Measurements from ENCODE around the gene PCSK4. TPM values are rescaled to one million over a fixed set of nuclear protein-coding genes. Genes with fewer than 3 reads are reported as not detected.

The PCSK4 gene
- total and polyA plus RNA-seq, 2 of the 4 experiments (the other 2 are of a cell fraction): 0.72 to 1.7 TPM

GRCh38 chr19:1434577-1435060 lies 55.5 kb downstream of the PCSK4 start:
- H3K23ac ChIP-seq (ENCODE audit: low read depth, low read length): no peak overlapping the region
- H4K91ac ChIP-seq (ENCODE audit: insufficient read depth, low read depth, low read length): no peak overlapping the region
- no peak overlapping the region for H3K27ac ChIP-seq (ENCODE audit: insufficient read depth, low read length)
- no peak overlapping the region for H2BK5ac ChIP-seq (ENCODE audit: low read depth, low read length, poor library complexity, severe bottlenecking)
- no peak overlapping the region for H3K18ac ChIP-seq (ENCODE audit: low read depth, low read length)
- no peaks in the 10 kb centered on the region; the same call in 1 of the 2 replicates for H3K9me1 ChIP-seq (ENCODE audit: insufficient read depth, low read length)
- H2BK20ac ChIP-seq (ENCODE audit: low read depth, low read length): no peak overlapping the region
- CTCF ChIA-PET: no interaction called here
- H2AK9ac ChIP-seq (replicated peaks; ENCODE audit: low read depth, low read length, poor library complexity): no peak overlapping the region
- POLR2A ChIA-PET (ENCODE audit: unreplicated experiment): no interaction called here
- no peaks in the 10 kb centered on the region for H3K9me3 ChIP-seq (ENCODE audit: control insufficient read depth, insufficient read depth, low read length)
- H3K9ac ChIP-seq (ENCODE audit: low read depth, low read length): no peak overlapping the region
- H2AK5ac ChIP-seq (ENCODE audit: low read depth, low read length): no peak overlapping the region
- TF ChIP-seq RCOR1 (IDR thresholded peaks at IDR 0.05; ENCODE audit: insufficient replicate concordance, low read length): no peak
- no peak for TF ChIP-seq SMC3 (IDR thresholded peaks at IDR 0.05; ENCODE audit: low read depth, low read length)
- no peak for TF ChIP-seq BHLHE40 (IDR thresholded peaks at IDR 0.05; ENCODE audit: low read depth, low read length)
- no peak for TF ChIP-seq FOS (IDR thresholded peaks at IDR 0.05; ENCODE audit: low read depth, low read length)
- TF ChIP-seq ELK1 (IDR thresholded peaks at IDR 0.05; ENCODE audit: borderline replicate concordance, low read depth, low read length): no peak
- TF ChIP-seq RFX5 (IDR thresholded peaks at IDR 0.05; ENCODE audit: low read depth, low read length): no peak
- no peak for TF ChIP-seq CHD1 (IDR thresholded peaks at IDR 0.05; ENCODE audit: low read depth, low read length)
- TF ChIP-seq NFE2L2 (IDR thresholded peaks at IDR 0.05; ENCODE audit: low read depth, low read length): no peak
- no peak for TF ChIP-seq MAZ (IDR thresholded peaks at IDR 0.05; ENCODE audit: borderline replicate concordance, low read depth, low read length)
- TF ChIP-seq MAFK (IDR thresholded peaks at IDR 0.05; ENCODE audit: low read depth, low read length): no peak
- TF ChIP-seq RAD21 (IDR thresholded peaks at IDR 0.05; ENCODE audit: low read length): no peak
- no peak for TF ChIP-seq USF2 (IDR thresholded peaks at IDR 0.05; ENCODE audit: low read depth, low read length)
- no peak for TF ChIP-seq MXI1 (IDR thresholded peaks at IDR 0.05; ENCODE audit: borderline replicate concordance, low read depth, low read length)
- TF ChIP-seq CEBPB (IDR thresholded peaks at IDR 0.05; ENCODE audit: low read depth, low read length): no peak
- no peak for TF ChIP-seq POLR2A (IDR thresholded peaks at IDR 0.05; ENCODE audit: low read depth, low read length)
- no peak for TF ChIP-seq CTCF (conservative IDR thresholded peaks at IDR 0.05; ENCODE audit: low read depth, low read length)
- H2BK120ac ChIP-seq (ENCODE audit: low read depth, low read length): no peak overlapping the region
- H3K79me1 ChIP-seq (ENCODE audit: low read depth in 1 of 2, low read length in 2 of 2): peaks cover 15 to 36% of the 10 kb centered on the region in 2 experiments
- DNase-seq (no peak), ATAC-seq (ENCODE audit: low read depth) (no peak)
- 96% methylated on average over 19 of the region's 39 CpGs; no CpG with 5 or more reads in 1 of the 2 experiments for WGBS, 2 experiments (ENCODE audit: extremely low coverage in 2 of 2, insufficient read length in 1 of 2)
- no peak overlapping the region for H3K56ac ChIP-seq (ENCODE audit: extremely low read depth, insufficient read depth, low read length)
- H3K36me3 ChIP-seq (ENCODE audit: control insufficient read depth, insufficient read depth, low read length): peaks cover 51% of the 10 kb centered on the region
- H3K14ac ChIP-seq (replicated peaks; ENCODE audit: low read depth, low read length): no peak overlapping the region
- no TSS peak for BruUV-seq (replicated peaks)
- H4K5ac ChIP-seq (ENCODE audit: low read depth, low read length): no peak overlapping the region
- H4K20me1 ChIP-seq (ENCODE audit: insufficient read depth, low read length): peaks cover 23% of the 10 kb centered on the region
- intact Hi-C loops (cut with micrococcal nuclease): no loop called here
- H3K4me2 ChIP-seq (ENCODE audit: low read depth, low read length): no peak overlapping the region
- H4K8ac ChIP-seq (ENCODE audit: low read depth in 2 of 2, low read length in 2 of 2): no peak overlapping the region
- H3K4me1 ChIP-seq (ENCODE audit: control insufficient read depth, insufficient read depth, low read length): peaks cover 4% of the 10 kb centered on the region
- no peaks in the 10 kb centered on the region for H3K27me3 ChIP-seq (ENCODE audit: control insufficient read depth, insufficient read depth, low read length)
- dilution Hi-C loops (cut with HindIII; ENCODE audit: low sequenced_read_pairs, unreplicated experiment): no loop called here
- no peak overlapping the region for H2AFZ ChIP-seq (replicated peaks; ENCODE audit: low read length, poor library complexity)
- in situ Hi-C loops (cut with MboI; ENCODE audit: low sequenced_read_pairs): no loop called here
- H3K4ac ChIP-seq (ENCODE audit: low read depth, low read length): no peak overlapping the region
- H3K4me3 ChIP-seq (ENCODE audit: insufficient read depth, low read depth, low read length): no peak overlapping the region
- no peak overlapping the region for H2BK15ac ChIP-seq (ENCODE audit: low read depth, low read length)

Data from IMR-90 (cell line).